NT2/D1 (cell line): ENCODE results near the gene FSTL1.

Experiments used
- SUZ12 ChIP-seq: IDR thresholded peaks from 2 replicates; pipeline ENCODE4 v1.6.1; 2011; ENCODE audit not compliant: insufficient read length, insufficient read depth; ENCODE audit errors: extremely low read depth
- YY1 ChIP-seq: IDR thresholded peaks from 2 replicates; pipeline ENCODE4 v1.6.1; 2011; ENCODE audit not compliant: insufficient read length, insufficient read depth
- ZNF274 ChIP-seq: IDR thresholded peaks from 2 replicates; pipeline ENCODE4 v1.6.1; 2011; ENCODE audit warnings: mild to moderate bottlenecking, low read depth, low read length

DNA sequence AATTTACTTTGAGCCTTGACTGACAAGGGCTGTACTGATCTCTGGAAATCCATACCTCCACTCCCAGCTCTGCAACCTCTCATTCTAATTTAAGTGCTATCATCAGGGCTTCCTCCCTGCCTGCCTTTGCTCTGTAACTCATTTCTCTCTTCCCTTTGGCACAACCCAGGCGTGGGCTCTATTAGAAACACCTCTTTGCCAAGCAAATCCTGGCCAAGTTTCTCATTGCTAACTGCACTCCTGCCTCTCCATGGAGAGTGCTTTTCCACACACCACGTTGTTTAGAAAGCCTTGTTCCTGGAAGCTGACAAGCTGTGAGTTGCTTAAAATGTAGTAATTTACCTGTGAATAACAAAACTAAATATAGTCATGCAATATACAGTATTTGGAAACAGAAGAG, 20.1 kb upstream of the FSTL1 start:
- no peak for TF ChIP-seq YY1
- no peak for TF ChIP-seq ZNF274
- no peak for TF ChIP-seq SUZ12
